GM21576 (cell line): ENCODE results near the gene HCN2.

Experiments used
- ATAC-seq: cut with Tn5 transposase; IDR thresholded peaks from one replicate; pipeline ENCODE4 v1.9.1; 2021; ENCODE audit warnings: mild to moderate bottlenecking, moderate library complexity; ENCODE audit not compliant: unreplicated experiment

HCN2 gene

GRCh38 chr19:650121-650520, 60.4 kb downstream of the HCN2 start:
- no peak for ATAC-seq

DNA sequence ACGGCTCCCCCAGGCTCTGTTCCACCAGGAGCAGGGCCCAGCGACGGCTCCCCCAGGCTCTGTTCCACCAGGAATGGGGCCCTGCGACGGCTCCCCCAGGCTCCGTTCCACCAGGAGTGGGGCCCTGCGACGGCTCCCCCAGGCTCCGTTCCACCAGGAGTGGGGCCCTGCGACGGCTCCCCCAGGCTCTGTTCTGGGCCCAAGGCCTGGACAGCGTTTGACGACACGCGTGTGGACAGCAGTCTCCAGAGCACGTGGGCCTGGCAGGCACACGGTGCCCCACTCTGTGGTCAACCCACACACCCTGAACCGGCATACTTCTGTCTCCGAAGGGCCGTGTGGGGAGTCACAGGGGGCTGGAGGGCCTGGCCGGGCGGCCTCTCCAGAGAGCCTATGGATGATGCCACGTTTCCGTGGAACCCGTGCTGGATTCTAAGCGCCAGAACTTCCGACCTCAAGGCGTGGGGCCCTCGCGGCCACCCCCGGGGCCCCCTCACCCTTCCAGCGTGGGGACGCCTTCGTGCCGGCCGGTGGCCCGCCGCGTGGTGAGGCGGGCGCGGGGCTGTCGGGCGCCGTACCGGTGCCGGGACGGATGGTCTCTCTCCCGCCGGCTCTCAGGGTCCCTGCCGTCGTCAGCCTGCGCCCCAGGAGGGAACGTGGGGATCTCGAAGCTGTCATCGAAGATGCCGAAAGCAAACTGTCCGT, 61.6 kb downstream of the HCN2 start:
- ATAC-seq: no peak

GRCh38 chr19:651991-652390, 62.3 kb downstream of the HCN2 start:
- ATAC-seq: no peak

GRCh38 chr19:652467-653389, 63.0 kb downstream of the HCN2 start:
- no peak for ATAC-seq

- no peak for ATAC-seq
Measured at GRCh38 chr19:653425-653824, 63.7 kb downstream of the HCN2 start.

DNA sequence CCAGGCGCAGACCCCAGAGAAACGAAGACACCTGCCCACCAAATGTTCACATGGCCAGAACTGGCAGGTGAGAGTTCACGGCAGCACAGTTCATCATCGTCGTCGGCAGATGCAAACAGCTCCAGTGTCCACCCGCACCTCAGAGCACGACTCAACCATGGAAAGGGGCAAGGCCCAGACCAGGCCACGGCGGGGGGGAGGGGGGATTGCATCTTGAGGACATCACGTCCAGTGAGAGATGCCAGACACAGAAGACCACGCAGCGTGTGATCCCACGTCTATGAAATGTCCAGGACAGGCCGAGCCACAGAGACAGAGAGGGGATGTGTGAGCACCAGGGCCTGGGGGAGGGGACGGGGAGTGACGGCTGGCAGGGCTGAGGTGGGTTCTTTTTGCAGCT, 66.0 kb downstream of the HCN2 start:
- no peak for ATAC-seq

GRCh38 chr19:656751-657559, 67.3 kb downstream of the HCN2 start:
- no peak for ATAC-seq

DNA sequence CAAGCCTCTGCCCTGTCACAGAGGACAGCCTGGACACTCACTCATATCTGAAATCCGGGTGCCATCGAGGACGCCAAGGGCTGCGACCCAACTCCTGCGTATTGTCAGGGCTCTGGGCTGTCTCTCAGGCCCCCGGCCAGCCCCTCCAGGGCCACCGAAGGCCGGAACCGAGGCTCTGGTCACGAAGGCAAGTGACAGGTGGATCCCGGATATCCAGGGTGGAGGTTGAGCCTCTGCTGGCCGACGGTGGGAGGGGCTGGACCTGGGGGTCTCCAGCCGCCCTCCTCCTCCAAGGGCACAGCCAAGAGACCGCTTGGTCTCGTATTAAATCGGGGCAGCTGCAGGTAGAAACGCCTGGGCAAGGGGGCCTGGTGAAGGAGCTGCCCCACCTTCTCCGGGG, 67.9 kb downstream of the HCN2 start:
- ATAC-seq: no peak

DNA sequence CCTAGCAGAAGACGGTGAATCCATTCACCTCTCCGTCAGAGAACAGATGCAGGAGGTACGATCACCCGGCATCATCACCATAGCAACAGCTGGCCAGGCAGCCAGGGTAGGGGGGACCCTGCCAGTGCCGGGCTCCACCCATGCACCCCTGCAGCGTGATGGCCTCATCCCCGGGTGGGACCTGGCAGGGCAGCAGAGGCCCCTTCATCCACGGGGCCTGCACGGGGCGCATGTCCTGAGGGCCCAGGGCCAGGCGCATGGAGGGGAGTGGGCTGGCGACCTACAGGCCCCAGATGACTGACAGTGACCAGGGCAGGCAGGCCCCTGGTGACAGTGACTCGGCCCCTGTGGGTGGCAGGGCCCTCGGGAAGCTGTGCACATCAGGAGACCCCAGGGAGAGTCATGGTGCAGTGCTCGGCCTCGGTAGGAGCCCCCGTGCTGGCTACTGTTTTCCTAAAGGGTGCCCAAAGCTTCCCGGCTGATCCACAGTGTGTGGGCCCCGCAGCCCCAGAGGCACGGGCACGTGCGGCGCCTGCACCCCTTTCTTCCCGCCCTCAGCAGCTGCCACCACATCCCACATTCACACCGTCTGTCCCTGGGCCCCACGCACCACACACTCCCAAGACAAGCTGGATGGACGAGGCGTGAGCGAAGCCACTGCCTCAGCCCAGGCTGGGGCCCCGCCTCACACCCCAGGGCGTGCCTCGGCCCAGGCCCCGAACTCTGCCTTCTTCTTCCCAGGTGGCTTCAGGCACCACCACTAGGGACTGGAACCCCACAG, 68.6 kb downstream of the HCN2 start:
- no peak for ATAC-seq

GRCh38 chr19:658916-659839, 69.5 kb downstream of the HCN2 start:
- no peak for ATAC-seq

GRCh38 chr19:660793-661426, 71.2 kb downstream of the HCN2 start:
- ATAC-seq: no peak

DNA sequence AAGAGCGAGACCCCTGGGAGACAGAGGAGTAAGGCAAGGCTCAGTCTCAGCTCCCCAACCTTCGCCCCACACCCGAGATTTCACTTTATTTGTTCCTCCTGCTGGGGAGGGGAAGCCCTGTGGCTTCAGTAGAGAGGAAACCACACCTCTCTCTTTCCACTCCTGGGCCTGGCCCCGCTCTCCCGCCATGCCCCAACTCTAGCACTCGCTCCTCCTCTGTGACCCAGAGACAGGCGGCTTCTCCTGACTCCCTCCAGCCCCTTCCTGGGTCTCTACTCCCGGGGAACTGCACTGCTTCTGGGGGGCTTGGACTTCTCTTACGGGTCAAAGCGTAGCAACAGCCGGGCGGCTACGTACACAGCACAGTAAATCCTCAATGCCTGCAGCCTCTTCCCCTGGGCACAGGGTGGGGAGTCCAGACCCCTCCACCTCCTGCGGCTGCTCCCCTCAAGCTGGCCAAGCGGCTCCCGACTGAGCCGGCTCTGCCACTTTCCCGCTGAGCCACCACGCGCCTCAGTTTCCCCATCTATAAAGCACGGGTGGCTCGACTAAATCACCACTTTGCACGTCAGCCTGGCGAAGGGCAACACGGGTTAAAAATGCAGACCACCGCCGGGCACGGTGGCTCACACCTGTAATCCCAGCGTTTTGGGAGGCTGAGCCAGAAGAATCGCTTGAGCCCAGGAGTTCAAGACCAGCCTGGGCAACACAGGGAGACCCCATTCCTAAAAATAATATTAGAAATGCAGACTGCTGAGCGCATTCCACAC, 71.9 kb downstream of the HCN2 start:
- no peak for ATAC-seq

DNA sequence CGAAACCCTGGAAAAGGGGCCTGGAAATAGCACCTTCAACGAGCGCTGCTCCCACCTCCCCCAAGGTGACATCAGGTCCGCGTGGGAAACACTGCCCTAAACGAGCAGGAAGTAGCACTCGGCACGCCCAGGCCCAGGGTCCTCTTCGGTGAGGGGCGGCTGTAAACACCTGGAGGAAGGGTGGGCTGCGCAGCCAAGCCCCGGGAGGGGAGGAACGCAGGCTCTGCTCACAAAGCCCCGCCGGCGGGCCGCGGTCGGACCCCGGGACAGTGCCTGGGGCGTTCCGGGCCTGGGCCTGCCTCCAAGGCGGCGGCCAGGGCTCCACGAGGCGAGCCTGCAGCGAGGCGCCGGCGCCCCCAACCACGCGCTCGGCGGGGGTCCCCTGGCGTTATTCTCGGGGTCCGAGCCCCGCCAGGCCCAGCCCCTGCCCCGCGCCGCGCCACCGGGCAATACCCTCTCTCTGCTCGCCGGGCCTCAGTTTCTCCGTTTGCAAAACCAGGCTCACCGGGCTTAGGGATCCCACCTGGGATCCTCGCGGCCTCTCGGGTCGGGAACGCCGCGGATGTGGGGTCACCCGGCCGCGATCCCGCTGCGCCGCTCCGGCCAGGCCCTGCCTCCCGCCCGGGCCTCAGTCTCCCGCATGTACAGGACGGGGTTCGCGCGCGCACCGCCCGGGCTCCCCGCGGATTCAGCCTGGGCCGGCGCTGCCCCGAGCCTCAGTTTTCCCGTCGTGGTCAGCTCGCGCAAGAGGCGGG, 72.7 kb downstream of the HCN2 start:
- peak; percentile 2 for ATAC-seq

GRCh38 chr19:662962-663681, 73.4 kb downstream of the HCN2 start, which contains the start of gene RNF126:
Gene RNF126, minus strand, starts transcription at chr19:663214. Its CDS starts 93 bp downstream, at chr19:663121.
- peak; percentile 47 for ATAC-seq

DNA sequence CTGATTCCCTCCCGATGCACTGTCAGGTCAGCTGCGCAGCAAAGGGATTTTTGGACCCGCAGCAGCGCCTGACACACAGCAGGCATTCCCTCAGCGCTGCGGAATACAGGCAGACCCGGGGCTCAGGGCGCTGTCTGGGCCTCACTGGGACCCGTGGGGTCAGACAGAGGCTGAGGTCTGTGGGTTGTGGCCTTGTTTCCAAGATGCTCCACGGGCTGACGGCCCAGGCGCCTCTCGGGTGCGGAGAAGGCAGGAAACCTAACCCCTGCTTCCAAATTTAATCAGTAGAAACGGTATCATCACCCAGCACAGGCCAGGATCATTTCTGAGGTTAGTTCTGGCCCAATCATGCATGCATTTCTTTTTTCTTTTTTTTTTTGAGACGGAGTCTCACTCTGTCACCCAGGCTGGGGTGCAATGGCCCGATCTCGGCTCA, 74.0 kb downstream of the HCN2 start:
- no peak for ATAC-seq

DNA sequence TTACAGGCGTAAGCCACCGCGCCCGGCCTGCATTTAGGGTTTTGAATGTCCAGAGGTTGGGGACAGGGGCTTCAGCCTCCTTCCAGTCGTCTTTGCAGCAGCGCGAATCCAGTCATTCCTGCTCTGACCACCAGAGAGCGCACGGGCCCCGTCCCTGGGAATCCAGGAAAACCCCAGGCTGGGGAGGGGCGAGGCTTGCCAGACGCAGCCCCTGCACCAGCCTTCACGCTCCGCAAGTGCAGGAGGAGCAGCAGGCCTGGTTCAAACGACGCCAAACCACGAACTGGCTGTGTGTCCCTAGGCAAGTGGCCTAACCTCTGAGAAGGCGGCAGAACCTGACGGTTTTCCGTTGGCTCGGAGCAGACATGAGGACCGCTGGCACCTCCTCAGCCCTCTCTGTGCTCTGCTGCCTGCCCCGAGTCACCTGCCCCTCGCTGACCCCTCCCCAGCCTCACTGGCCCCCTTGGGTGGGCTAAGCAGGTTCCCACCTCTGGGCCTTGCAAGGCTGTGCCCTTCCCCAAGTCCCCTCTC, 75.3 kb downstream of the HCN2 start:
- ATAC-seq: no peak
